ENCODE data around the gene GLIPR1.

The GLIPR1 gene

GRCh38 chr12:75529826-75530225 lies 49.3 kb downstream of the GLIPR1 start:
- H3K9ac ChIP-seq (ENCODE audit: low read length), result no peak overlapping the region
- no peaks in the 10 kb centered on the region for H3K4me1 ChIP-seq (ENCODE audit: control insufficient read depth, insufficient read depth, low read length)
- no peak overlapping the region for H3K27ac ChIP-seq (ENCODE audit: low read depth, low read length)
- no peaks in the 10 kb centered on the region for H3K36me3 ChIP-seq (ENCODE audit: control insufficient read depth, insufficient read depth, low read length)
- no peak overlapping the region for H3K4me3 ChIP-seq (ENCODE audit: low read length)
- no peaks in the 10 kb centered on the region for H3K27me3 ChIP-seq (ENCODE audit: control insufficient read depth, insufficient read depth, low read length)

- Histone ChIP-seq H3K9ac (ENCODE audit: low read length) (no peak overlapping the region), H3K27ac (ENCODE audit: low read depth, low read length) (no peak overlapping the region), H3K4me3 (ENCODE audit: low read length) (no peak overlapping the region), H3K36me3 (ENCODE audit: control insufficient read depth, insufficient read depth, low read length) (no peaks in the 10 kb centered on the region), H3K27me3 (ENCODE audit: control insufficient read depth, insufficient read depth, low read length) (no peaks in the 10 kb centered on the region), H3K4me1 (ENCODE audit: control insufficient read depth, insufficient read depth, low read length) (no peaks in the 10 kb centered on the region)
These were observed 52.7 kb downstream of the GLIPR1 start for GRCh38 chr12:75533239-75533638.

GRCh38 chr12:75539889-75540288 lies 59.3 kb downstream of the GLIPR1 start:
- no peak overlapping the region for H3K9ac ChIP-seq (ENCODE audit: low read length)
- no peaks in the 10 kb centered on the region for H3K36me3 ChIP-seq (ENCODE audit: control insufficient read depth, insufficient read depth, low read length)
- H3K27ac ChIP-seq (ENCODE audit: low read depth, low read length), result no peak overlapping the region

GRCh38 chr12:75542942-75543341 lies 62.4 kb downstream of the GLIPR1 start:
- Histone ChIP-seq H3K27me3 (ENCODE audit: control insufficient read depth, insufficient read depth, low read length) (no peaks in the 10 kb centered on the region), H3K9ac (ENCODE audit: low read length) (no peak overlapping the region), H3K4me1 (ENCODE audit: control insufficient read depth, insufficient read depth, low read length) (no peaks in the 10 kb centered on the region), H3K4me3 (ENCODE audit: low read length) (no peak overlapping the region), H3K36me3 (ENCODE audit: control insufficient read depth, insufficient read depth, low read length) (no peaks in the 10 kb centered on the region), H3K27ac (ENCODE audit: low read depth, low read length) (no peak overlapping the region)

More at GRCh38 chr12:75539889-75540288, 59.3 kb downstream of the GLIPR1 start:
- H3K4me3 ChIP-seq (ENCODE audit: low read length), result no peak overlapping the region
- H3K4me1 ChIP-seq (ENCODE audit: control insufficient read depth, insufficient read depth, low read length), result no peaks in the 10 kb centered on the region
- H3K27me3 ChIP-seq (ENCODE audit: control insufficient read depth, insufficient read depth, low read length), result no peaks in the 10 kb centered on the region

GRCh38 chr12:75543529-75543928 lies 63.0 kb downstream of the GLIPR1 start:
- Histone ChIP-seq H3K27me3 (ENCODE audit: control insufficient read depth, insufficient read depth, low read length) (no peaks in the 10 kb centered on the region), H3K4me3 (ENCODE audit: low read length) (no peak overlapping the region), H3K4me1 (ENCODE audit: control insufficient read depth, insufficient read depth, low read length) (no peaks in the 10 kb centered on the region), H3K36me3 (ENCODE audit: control insufficient read depth, insufficient read depth, low read length) (no peaks in the 10 kb centered on the region), H3K9ac (ENCODE audit: low read length) (no peak overlapping the region), H3K27ac (ENCODE audit: low read depth, low read length) (no peak overlapping the region)

- no peak overlapping the region for H3K4me3 ChIP-seq (ENCODE audit: low read length)
- H3K27ac ChIP-seq (ENCODE audit: low read depth, low read length), result no peak overlapping the region
- no peak overlapping the region for H3K9ac ChIP-seq (ENCODE audit: low read length)
- H3K4me1 ChIP-seq (ENCODE audit: control insufficient read depth, insufficient read depth, low read length), result no peaks in the 10 kb centered on the region
- H3K27me3 ChIP-seq (ENCODE audit: control insufficient read depth, insufficient read depth, low read length), result no peaks in the 10 kb centered on the region
- no peaks in the 10 kb centered on the region for H3K36me3 ChIP-seq (ENCODE audit: control insufficient read depth, insufficient read depth, low read length)
These were observed 65.1 kb downstream of the GLIPR1 start for GRCh38 chr12:75545636-75546035.

- Histone ChIP-seq H3K27ac (ENCODE audit: low read depth, low read length) (no peak overlapping the region), H3K27me3 (ENCODE audit: control insufficient read depth, insufficient read depth, low read length) (no peaks in the 10 kb centered on the region), H3K36me3 (ENCODE audit: control insufficient read depth, insufficient read depth, low read length) (no peaks in the 10 kb centered on the region), H3K4me1 (ENCODE audit: control insufficient read depth, insufficient read depth, low read length) (no peaks in the 10 kb centered on the region), H3K9ac (ENCODE audit: low read length) (no peak overlapping the region), H3K4me3 (ENCODE audit: low read length) (no peak overlapping the region)
These were observed 68.3 kb downstream of the GLIPR1 start for GRCh38 chr12:75548879-75549278.

- no peak overlapping the region for H3K27ac ChIP-seq (ENCODE audit: low read depth, low read length)
- H3K27me3 ChIP-seq (ENCODE audit: control insufficient read depth, insufficient read depth, low read length), result no peaks in the 10 kb centered on the region
- H3K4me1 ChIP-seq (ENCODE audit: control insufficient read depth, insufficient read depth, low read length), result peaks cover 4% of the 10 kb centered on the region
- no peak overlapping the region for H3K4me3 ChIP-seq (ENCODE audit: low read length)
- no peaks in the 10 kb centered on the region for H3K36me3 ChIP-seq (ENCODE audit: control insufficient read depth, insufficient read depth, low read length)
- no peak overlapping the region for H3K9ac ChIP-seq (ENCODE audit: low read length)
These were observed 69.4 kb downstream of the GLIPR1 start for GRCh38 chr12:75549989-75550388.

- Histone ChIP-seq H3K27ac (ENCODE audit: low read depth, low read length) (no peak overlapping the region), H3K4me1 (ENCODE audit: control insufficient read depth, insufficient read depth, low read length) (peaks cover 4% of the 10 kb centered on the region), H3K4me3 (ENCODE audit: low read length) (no peak overlapping the region), H3K27me3 (ENCODE audit: control insufficient read depth, insufficient read depth, low read length) (no peaks in the 10 kb centered on the region), H3K36me3 (ENCODE audit: control insufficient read depth, insufficient read depth, low read length) (no peaks in the 10 kb centered on the region), H3K9ac (ENCODE audit: low read length) (no peak overlapping the region)
These were observed 70.1 kb downstream of the GLIPR1 start for GRCh38 chr12:75550401-75551240.

- Histone ChIP-seq H3K4me3 (ENCODE audit: low read length) (no peak overlapping the region), H3K27ac (ENCODE audit: low read depth, low read length) (no peak overlapping the region), H3K27me3 (ENCODE audit: control insufficient read depth, insufficient read depth, low read length) (no peaks in the 10 kb centered on the region), H3K9ac (ENCODE audit: low read length) (no peak overlapping the region), H3K36me3 (ENCODE audit: control insufficient read depth, insufficient read depth, low read length) (no peaks in the 10 kb centered on the region), H3K4me1 (ENCODE audit: control insufficient read depth, insufficient read depth, low read length) (peaks cover 4% of the 10 kb centered on the region)
These were observed 70.9 kb downstream of the GLIPR1 start for GRCh38 chr12:75551477-75551876.

GRCh38 chr12:75553398-75553797 lies 72.8 kb downstream of the GLIPR1 start:
- H3K27ac ChIP-seq (ENCODE audit: low read depth, low read length), result no peak overlapping the region
- peaks cover 4% of the 10 kb centered on the region for H3K4me1 ChIP-seq (ENCODE audit: control insufficient read depth, insufficient read depth, low read length)
- no peak overlapping the region for H3K9ac ChIP-seq (ENCODE audit: low read length)
- H3K36me3 ChIP-seq (ENCODE audit: control insufficient read depth, insufficient read depth, low read length), result no peaks in the 10 kb centered on the region
- no peaks in the 10 kb centered on the region for H3K27me3 ChIP-seq (ENCODE audit: control insufficient read depth, insufficient read depth, low read length)
- H3K4me3 ChIP-seq (ENCODE audit: low read length), result no peak overlapping the region

Measured in rectal smooth muscle tissue (tissue), 1 donor.